GM21723 (cell line): ENCODE measurements around the gene PRR20G.
"Not testable (repeated sequence)": the region's sequence is repeated elsewhere in the genome, so short reads cannot be mapped to it uniquely, and the experiment has no call there.

Experiments used
- ATAC-seq: cut with Tn5 transposase; IDR thresholded peaks from one replicate; pipeline ENCODE4 v1.9.1; 2021; ENCODE audit warnings: mild to moderate bottlenecking, moderate library complexity; ENCODE audit not compliant: unreplicated experiment

The PRR20G gene

GRCh38 chr3:127287840-127288239, at the start of gene PRR20G:
Gene PRR20G, minus strand, starts transcription at chr3:127288046. Its CDS starts 681 bp downstream, at chr3:127287365.
- ATAC-seq: no peak

- ATAC-seq: no peak
Measured at GRCh38 chr3:127337001-127337400, 49.2 kb upstream of the PRR20G start.

- ATAC-seq: no peak
Measured at GRCh38 chr3:127336101-127336500, 48.3 kb upstream of the PRR20G start.

- ATAC-seq: no peak
Measured at GRCh38 chr3:127330385-127330784, 42.5 kb upstream of the PRR20G start.

- no peak for ATAC-seq
Measured at GRCh38 chr3:127329631-127330285, 41.9 kb upstream of the PRR20G start.

- no peak for ATAC-seq
Measured at GRCh38 chr3:127328421-127328820, 40.6 kb upstream of the PRR20G start.

GRCh38 chr3:127326341-127326740, 38.5 kb upstream of the PRR20G start:
- ATAC-seq: no peak

- no peak for ATAC-seq
Measured at GRCh38 chr3:127325629-127325961, 37.7 kb upstream of the PRR20G start.

- ATAC-seq: no peak
Measured at GRCh38 chr3:127324913-127325628, 37.2 kb upstream of the PRR20G start.

- no peak for ATAC-seq
Measured at GRCh38 chr3:127324076-127324475, 36.2 kb upstream of the PRR20G start.

- no peak for ATAC-seq
Measured at GRCh38 chr3:127323581-127323980, 35.7 kb upstream of the PRR20G start.

- no peak for ATAC-seq
Measured at GRCh38 chr3:127321371-127321770, 33.5 kb upstream of the PRR20G start.

- no peak for ATAC-seq
Measured at GRCh38 chr3:127320529-127321121, 32.8 kb upstream of the PRR20G start.

- no peak for ATAC-seq
Measured at GRCh38 chr3:127316685-127317084, 28.8 kb upstream of the PRR20G start.

- ATAC-seq: no peak
Measured at GRCh38 chr3:127312818-127313217, 25.0 kb upstream of the PRR20G start.

- not testable (repeated sequence) for ATAC-seq
Measured at GRCh38 chr3:127308821-127309220, 21.0 kb upstream of the PRR20G start.

GRCh38 chr3:127307916-127308315, 20.1 kb upstream of the PRR20G start:
- no peak for ATAC-seq

- ATAC-seq: no peak
Measured at GRCh38 chr3:127307112-127307835, 19.4 kb upstream of the PRR20G start.

- no peak for ATAC-seq
Measured at GRCh38 chr3:127306361-127307111, 18.7 kb upstream of the PRR20G start.

GRCh38 chr3:127305499-127306060, 17.7 kb upstream of the PRR20G start:
- no peak for ATAC-seq
